GM12878 (cell line): ENCODE data around the gene FOXL1.
A peak's percentile ranks its signal among the peaks of the same experiment; 100 is the strongest.

Experiments used
- EP300 ChIP-seq, 2 experiments: fragments of 150-350 bp in 1 of 2; IDR thresholded peaks; 2 replicates each; pipeline ENCODE4 v1.6.1; 2011 to 2012; ENCODE audit warnings: low read depth in 2 of 2, low read length in 2 of 2, borderline replicate concordance in 1 of 2, improper control_type of control experiment in 1 of 2, inconsistent platforms in 1 of 2; ENCODE audit not compliant: control insufficient read depth in 1 of 2
- JUND ChIP-seq: IDR thresholded peaks from 2 replicates; pipeline ENCODE4 v1.6.1; 2012; ENCODE audit warnings: low read depth, mild to moderate bottlenecking, low read length, improper control_type of control experiment, moderate library complexity
- KDM1A ChIP-seq: fragments of 200-600 bp; sonication (generic); IDR thresholded peaks from 2 replicates; pipeline ENCODE4 v1.6.1; 2016; ENCODE audit warnings: borderline replicate concordance
- POLR2A ChIP-seq: IDR thresholded peaks from 2 replicates; pipeline ENCODE4 v1.6.1; 2011; ENCODE audit warnings: low read depth, mild to moderate bottlenecking, low read length
- RAD21 ChIP-seq: IDR thresholded peaks from 2 replicates; pipeline ENCODE4 v1.6.1; 2011; ENCODE audit warnings: mild to moderate bottlenecking, low read depth, low read length, moderate library complexity; ENCODE audit not compliant: insufficient read depth
- ZNF274 ChIP-seq: IDR thresholded peaks from one replicate; pipeline ENCODE4 v1.8.0; 2011; ENCODE audit not compliant: insufficient read length, insufficient read depth
- TF ChIP-seq, protein P1 (sequence below), 3 experiments: IDR thresholded peaks in 2 of 3; conservative IDR thresholded peaks in 1 of 3; 2 replicates each; pipeline ENCODE4 v1.5.1; 2011; ENCODE audit warnings: low read depth in 3 of 3, low read length in 3 of 3, mild to moderate bottlenecking in 3 of 3, control low read depth in 2 of 3, moderate library complexity in 2 of 3, inconsistent platforms in 1 of 3, mixed read lengths in 1 of 3; ENCODE audit not compliant: control insufficient read depth in 2 of 3, insufficient read depth in 1 of 3; ENCODE audit errors: extremely low read depth in 1 of 3

DNA sequence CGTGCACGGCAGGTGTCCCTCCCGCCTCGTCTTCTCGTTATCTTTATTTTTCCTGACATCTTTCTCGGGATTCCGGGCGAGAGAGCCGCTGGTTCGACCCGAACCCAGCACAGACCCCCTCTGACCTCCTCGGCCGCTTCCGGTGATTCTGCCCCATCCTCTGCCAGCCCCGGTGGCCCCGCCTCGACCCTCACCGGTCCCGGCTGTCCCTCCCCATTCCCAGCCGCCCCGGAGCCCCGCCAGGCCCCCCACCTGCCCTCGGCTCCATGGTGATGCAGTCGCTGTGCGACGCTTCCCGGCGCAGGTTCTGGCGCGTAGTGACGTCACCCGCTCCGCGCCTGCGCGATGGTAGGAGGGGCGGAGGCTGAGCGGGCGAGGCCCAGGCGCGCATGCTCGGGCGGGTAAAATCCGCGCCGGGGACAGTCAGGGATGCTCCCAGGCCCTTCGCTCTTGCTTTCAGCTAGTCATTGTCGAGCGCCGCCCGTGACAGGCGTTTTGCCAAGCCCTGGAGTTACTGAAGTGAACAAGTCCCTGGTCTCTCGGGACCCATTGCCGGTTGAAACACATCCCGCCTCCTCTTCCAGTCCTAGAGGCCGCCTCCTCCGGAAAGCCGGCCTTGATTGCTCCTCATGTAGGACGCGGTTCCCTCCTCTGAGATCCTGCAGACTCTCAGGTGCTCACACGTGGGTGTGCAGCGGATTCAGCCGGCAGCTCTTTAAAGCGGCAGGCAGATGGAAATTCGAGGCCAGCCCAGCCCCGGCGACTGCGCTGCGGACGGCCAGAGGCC, 23.2 kb upstream of the FOXL1 start, which contains the start of gene MTHFSD:
- no peak for TF ChIP-seq RAD21
- TF ChIP-seq, protein P1, sequence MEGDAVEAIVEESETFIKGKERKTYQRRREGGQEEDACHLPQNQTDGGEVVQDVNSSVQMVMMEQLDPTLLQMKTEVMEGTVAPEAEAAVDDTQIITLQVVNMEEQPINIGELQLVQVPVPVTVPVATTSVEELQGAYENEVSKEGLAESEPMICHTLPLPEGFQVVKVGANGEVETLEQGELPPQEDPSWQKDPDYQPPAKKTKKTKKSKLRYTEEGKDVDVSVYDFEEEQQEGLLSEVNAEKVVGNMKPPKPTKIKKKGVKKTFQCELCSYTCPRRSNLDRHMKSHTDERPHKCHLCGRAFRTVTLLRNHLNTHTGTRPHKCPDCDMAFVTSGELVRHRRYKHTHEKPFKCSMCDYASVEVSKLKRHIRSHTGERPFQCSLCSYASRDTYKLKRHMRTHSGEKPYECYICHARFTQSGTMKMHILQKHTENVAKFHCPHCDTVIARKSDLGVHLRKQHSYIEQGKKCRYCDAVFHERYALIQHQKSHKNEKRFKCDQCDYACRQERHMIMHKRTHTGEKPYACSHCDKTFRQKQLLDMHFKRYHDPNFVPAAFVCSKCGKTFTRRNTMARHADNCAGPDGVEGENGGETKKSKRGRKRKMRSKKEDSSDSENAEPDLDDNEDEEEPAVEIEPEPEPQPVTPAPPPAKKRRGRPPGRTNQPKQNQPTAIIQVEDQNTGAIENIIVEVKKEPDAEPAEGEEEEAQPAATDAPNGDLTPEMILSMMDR (IDR thresholded peaks at IDR 0.05 in 2 of 3, conservative IDR thresholded peaks at IDR 0.05 in 1 of 3; ENCODE audit: control insufficient read depth in 2 of 3, extremely low read depth in 1 of 3, insufficient read depth in 1 of 3, low read depth in 3 of 3, low read length in 3 of 3) = no peak
- TF ChIP-seq EP300 (IDR thresholded peaks at IDR 0.05; ENCODE audit: borderline replicate concordance in 1 of 2, control insufficient read depth in 1 of 2, low read depth in 2 of 2, low read length in 2 of 2) = no peak
- TF ChIP-seq KDM1A = no peak
- TF ChIP-seq POLR2A = peak; percentile 91
- TF ChIP-seq JUND = 0 out of 2 replicates have a peak, but pooled peaks have one; percentile 62
- no peak for TF ChIP-seq ZNF274
